ENCODE measurements around the gene R3HDM2.
"Not testable (repeated sequence)": the region's sequence is repeated elsewhere in the genome, so short reads cannot be mapped to it uniquely, and the experiment has no call there.

Gene R3HDM2

DNA sequence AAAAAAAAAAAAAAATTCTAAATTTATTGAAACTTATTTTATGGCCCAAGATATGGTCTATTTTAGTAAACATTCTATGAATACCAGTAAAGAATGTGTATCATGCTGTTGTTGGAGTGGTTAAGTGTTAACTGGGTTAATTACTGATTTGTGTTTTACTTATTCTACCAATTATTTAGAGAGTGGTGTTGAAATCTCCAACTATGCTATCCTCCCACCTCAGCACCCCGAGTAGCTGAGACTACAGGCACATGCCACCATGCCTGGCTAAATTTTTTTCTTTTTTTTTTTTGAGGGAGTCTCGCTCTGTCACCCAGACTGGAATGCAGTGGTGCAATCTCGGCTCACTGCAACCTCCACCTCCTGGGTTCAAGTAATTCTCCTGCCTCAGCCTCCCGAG lies 72.2 kb downstream of the R3HDM2 start:
- H3K36me3 ChIP-seq (ENCODE audit: control insufficient read depth, low read depth, low read length) = no peaks in the 10 kb centered on the region

DNA sequence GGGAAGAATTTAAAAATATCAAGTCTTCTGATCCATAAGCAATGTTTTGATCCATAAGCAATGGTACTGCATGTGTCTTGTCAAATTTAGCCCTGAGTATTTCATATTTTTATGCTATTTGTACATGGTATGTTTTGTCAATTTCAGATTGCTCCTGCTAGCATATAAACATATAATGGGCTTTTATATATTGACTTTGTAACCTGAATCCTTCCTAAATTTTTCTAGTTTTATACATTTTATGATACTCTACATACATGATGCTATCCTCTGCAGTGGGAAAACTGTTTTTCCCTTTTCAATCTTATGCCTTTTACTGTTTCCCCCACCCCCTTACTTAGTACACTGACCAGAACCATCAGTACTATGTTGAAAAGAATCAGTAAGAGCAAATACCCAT lies 75.1 kb downstream of the R3HDM2 start:
- Histone ChIP-seq H3K9me3 (ENCODE audit: control insufficient read depth, low read depth, low read length) (no peaks in the 10 kb centered on the region), H3K27ac (ENCODE audit: low read length) (no peak overlapping the region), H3K9ac (ENCODE audit: low read length) (no peak overlapping the region), H3K4me1 (ENCODE audit: control insufficient read depth, low read depth, low read length) (no peaks in the 10 kb centered on the region), H3K27me3 (ENCODE audit: control insufficient read depth, insufficient read depth, low read length) (no peaks in the 10 kb centered on the region), H3K4me3 (ENCODE audit: low read length) (no peak overlapping the region), H3K36me3 (ENCODE audit: control insufficient read depth, low read depth, low read length) (no peaks in the 10 kb centered on the region)

More for the DNA sequence above, 72.2 kb downstream of the R3HDM2 start:
- Histone ChIP-seq H3K9ac (ENCODE audit: low read length) (no peak overlapping the region), H3K27me3 (ENCODE audit: control insufficient read depth, insufficient read depth, low read length) (no peaks in the 10 kb centered on the region), H3K4me1 (ENCODE audit: control insufficient read depth, low read depth, low read length) (no peaks in the 10 kb centered on the region), H3K4me3 (ENCODE audit: low read length) (no peak overlapping the region), H3K27ac (ENCODE audit: low read length) (no peak overlapping the region), H3K9me3 (ENCODE audit: control insufficient read depth, low read depth, low read length) (no peaks in the 10 kb centered on the region)

DNA sequence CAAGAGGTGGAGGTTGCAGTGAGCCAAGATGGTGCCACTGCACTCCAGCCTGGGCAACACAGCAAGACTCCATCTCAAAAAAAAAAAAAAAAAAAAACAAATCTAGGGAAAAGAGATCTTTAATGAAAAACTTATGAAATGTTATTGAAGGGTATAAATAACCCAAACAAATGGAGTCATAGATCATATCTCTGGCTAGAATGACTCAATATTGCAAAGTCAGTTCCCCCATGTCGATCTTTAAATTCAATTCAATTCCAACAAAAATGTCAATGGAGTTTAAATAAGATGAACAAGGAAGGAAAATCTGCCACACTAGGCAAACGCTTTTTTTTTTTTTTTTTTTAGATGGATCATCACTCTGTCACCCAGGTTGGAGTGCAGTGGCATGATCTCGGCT lies 78.7 kb downstream of the R3HDM2 start:
- no peak overlapping the region for H3K27ac ChIP-seq (ENCODE audit: low read length)
- no peaks in the 10 kb centered on the region for H3K27me3 ChIP-seq (ENCODE audit: control insufficient read depth, insufficient read depth, low read length)
- no peak overlapping the region for H3K4me3 ChIP-seq (ENCODE audit: low read length)
- no peak overlapping the region for H3K9ac ChIP-seq (ENCODE audit: low read length)
- no peaks in the 10 kb centered on the region for H3K4me1 ChIP-seq (ENCODE audit: control insufficient read depth, low read depth, low read length)
- H3K36me3 ChIP-seq (ENCODE audit: control insufficient read depth, low read depth, low read length) = no peaks in the 10 kb centered on the region
- H3K9me3 ChIP-seq (ENCODE audit: control insufficient read depth, low read depth, low read length) = no peaks in the 10 kb centered on the region

DNA sequence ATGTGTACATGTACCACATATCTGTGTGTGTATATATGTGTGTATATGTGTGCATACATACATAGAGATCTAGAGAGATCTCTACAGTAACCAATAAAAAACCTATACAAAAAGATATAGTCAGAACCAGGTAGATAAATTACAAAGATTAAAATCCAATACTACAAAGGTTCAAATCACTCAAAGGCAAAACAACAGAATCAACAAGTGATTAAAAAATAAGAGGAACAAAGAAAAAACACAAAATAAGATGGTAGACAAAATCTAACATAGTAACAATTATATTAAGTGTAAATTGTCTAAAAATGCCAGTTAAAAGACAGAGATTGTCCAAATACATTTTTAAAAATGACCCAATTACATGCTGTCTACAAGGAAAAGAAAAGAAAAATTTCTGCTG lies 83.6 kb downstream of the R3HDM2 start:
- no peaks in the 10 kb centered on the region for H3K36me3 ChIP-seq (ENCODE audit: control insufficient read depth, low read depth, low read length)
- H3K27me3 ChIP-seq (ENCODE audit: control insufficient read depth, insufficient read depth, low read length) = no peaks in the 10 kb centered on the region
- no peak overlapping the region for H3K27ac ChIP-seq (ENCODE audit: low read length)
- no peak overlapping the region for H3K9ac ChIP-seq (ENCODE audit: low read length)
- no peaks in the 10 kb centered on the region for H3K9me3 ChIP-seq (ENCODE audit: control insufficient read depth, low read depth, low read length)
- H3K4me3 ChIP-seq (ENCODE audit: low read length) = no peak overlapping the region
- peaks cover 2% of the 10 kb centered on the region for H3K4me1 ChIP-seq (ENCODE audit: control insufficient read depth, low read depth, low read length)

DNA sequence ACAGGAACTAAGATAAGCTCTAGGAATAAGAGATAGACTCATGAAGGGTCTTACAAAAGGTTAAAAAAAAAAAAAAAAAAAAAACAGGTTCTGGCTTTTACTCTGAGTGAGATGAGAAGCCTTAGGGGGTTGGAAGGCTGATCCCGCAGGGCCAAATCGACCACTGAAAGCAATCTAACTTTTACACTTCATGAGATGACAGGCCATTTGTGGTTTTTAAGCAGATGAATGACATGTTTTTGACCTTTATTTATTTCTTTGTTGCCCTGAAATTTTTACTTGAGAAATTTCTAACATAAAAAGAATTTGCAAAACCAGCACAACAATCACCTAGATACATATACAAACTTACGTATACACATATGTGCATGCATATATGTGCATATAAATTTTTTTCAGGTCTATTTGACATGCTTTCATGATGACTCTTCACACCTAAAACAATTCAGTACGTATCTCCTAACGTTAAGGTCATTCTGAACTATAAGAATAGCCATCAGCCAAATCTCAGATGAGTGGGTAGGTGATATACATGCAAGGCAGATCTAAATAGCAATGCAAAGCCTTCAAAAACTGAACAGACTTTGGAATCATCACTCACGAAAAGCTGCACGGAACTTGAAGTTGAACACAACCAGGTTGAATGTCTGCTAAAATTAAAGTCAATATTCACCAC lies 87.0 kb downstream of the R3HDM2 start:
- H3K36me3 ChIP-seq (ENCODE audit: control insufficient read depth, low read depth, low read length) = no peaks in the 10 kb centered on the region
- no peaks in the 10 kb centered on the region for H3K9me3 ChIP-seq (ENCODE audit: control insufficient read depth, low read depth, low read length)
- H3K27me3 ChIP-seq (ENCODE audit: control insufficient read depth, insufficient read depth, low read length) = no peaks in the 10 kb centered on the region
- no peak overlapping the region for H3K4me3 ChIP-seq (ENCODE audit: low read length)
- peaks cover 10% of the 10 kb centered on the region for H3K4me1 ChIP-seq (ENCODE audit: control insufficient read depth, low read depth, low read length)
- H3K27ac ChIP-seq (ENCODE audit: low read length) = no peak overlapping the region
- no peak overlapping the region for H3K9ac ChIP-seq (ENCODE audit: low read length)

DNA sequence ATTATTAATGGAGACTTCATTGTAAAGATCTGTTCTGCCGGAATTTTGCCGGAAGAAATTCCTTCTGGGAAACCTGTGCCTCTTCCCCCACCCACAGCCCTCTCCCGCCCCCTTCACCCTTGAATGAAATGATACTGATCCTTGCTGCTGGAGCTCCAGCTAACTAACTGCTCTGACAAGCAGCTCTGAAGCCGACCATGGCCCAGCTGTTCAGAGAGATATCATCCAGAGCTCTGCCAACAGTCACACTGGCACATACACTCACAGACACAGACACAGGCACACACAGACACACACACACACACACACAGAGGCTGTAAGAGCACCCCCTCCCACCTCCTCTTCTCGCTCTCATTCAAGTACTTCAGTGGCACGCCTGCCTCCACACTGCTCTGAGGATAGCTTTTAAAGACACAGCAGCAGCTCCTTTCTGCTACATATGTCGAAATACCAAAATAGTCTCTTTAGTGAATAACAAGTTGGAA lies 88.6 kb downstream of the R3HDM2 start:
- no peak overlapping the region for H3K9ac ChIP-seq (ENCODE audit: low read length)
- no peaks in the 10 kb centered on the region for H3K9me3 ChIP-seq (ENCODE audit: control insufficient read depth, low read depth, low read length)
- H3K27me3 ChIP-seq (ENCODE audit: control insufficient read depth, insufficient read depth, low read length) = no peaks in the 10 kb centered on the region
- no peak overlapping the region for H3K27ac ChIP-seq (ENCODE audit: low read length)
- H3K4me1 ChIP-seq (ENCODE audit: control insufficient read depth, low read depth, low read length) = peaks cover 10% of the 10 kb centered on the region
- no peaks in the 10 kb centered on the region for H3K36me3 ChIP-seq (ENCODE audit: control insufficient read depth, low read depth, low read length)
- no peak overlapping the region for H3K4me3 ChIP-seq (ENCODE audit: low read length)

DNA sequence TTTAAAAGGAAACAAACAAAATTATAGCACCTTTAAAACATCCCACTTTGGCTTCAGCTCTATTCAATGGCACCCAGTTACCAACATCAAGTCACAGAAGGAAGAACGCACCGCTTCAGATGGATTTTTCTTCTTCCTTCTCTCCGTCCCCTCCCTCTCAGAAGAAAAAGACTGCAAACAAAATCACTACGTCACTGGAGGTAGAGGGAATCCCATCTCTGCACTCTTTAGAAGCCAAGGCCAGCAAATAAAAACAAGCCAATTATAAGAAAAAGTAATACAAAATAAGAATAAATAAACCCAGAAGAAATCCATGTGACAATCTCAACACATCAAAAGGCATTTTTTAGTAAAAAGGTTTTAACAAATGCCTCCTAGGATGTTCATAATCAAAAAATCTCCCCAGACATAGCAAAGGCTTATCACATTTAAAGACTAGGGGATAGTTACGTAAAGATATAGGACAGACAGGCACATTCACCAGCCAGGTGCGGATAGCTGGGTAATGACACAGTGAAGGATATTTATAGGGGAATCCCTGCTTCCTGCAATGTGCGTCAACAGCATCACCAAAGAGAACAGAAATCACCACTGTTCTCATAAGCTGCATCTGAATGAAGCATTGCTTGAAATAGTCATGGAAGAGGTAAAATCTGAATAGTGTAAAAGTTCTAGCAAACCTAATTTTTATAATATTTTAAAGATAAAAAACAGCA lies 89.4 kb downstream of the R3HDM2 start:
- H3K4me1 ChIP-seq (ENCODE audit: control insufficient read depth, low read depth, low read length) = peaks cover 10% of the 10 kb centered on the region
- H3K9me3 ChIP-seq (ENCODE audit: control insufficient read depth, low read depth, low read length) = no peaks in the 10 kb centered on the region
- no peak overlapping the region for H3K4me3 ChIP-seq (ENCODE audit: low read length)
- H3K27me3 ChIP-seq (ENCODE audit: control insufficient read depth, insufficient read depth, low read length) = no peaks in the 10 kb centered on the region
- no peaks in the 10 kb centered on the region for H3K36me3 ChIP-seq (ENCODE audit: control insufficient read depth, low read depth, low read length)
- no peak overlapping the region for H3K9ac ChIP-seq (ENCODE audit: low read length)
- no peak overlapping the region for H3K27ac ChIP-seq (ENCODE audit: low read length)

DNA sequence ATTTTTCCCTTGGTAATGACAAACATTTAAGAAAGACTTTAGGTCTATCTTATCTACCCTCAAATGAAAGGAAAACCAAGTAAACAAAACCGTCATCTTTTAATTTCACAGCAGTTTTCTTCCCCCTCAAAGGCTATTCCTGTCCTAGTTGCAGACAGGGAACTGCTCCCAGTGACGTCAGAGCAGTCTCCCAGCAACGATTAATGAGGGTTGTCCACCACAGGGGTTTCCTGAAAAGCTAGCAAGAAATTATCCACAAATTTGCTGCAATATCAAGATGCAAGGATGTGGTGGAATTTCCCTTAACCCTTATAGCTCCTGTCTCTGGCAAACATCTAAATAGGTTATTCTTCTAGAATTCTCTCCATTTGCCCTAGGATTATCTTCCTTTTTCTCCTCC lies 90.7 kb downstream of the R3HDM2 start:
- H3K9me3 ChIP-seq (ENCODE audit: control insufficient read depth, low read depth, low read length) = no peaks in the 10 kb centered on the region
- H3K27ac ChIP-seq (ENCODE audit: low read length) = no peak overlapping the region
- peaks cover 10% of the 10 kb centered on the region for H3K4me1 ChIP-seq (ENCODE audit: control insufficient read depth, low read depth, low read length)
- no peak overlapping the region for H3K4me3 ChIP-seq (ENCODE audit: low read length)
- no peaks in the 10 kb centered on the region for H3K36me3 ChIP-seq (ENCODE audit: control insufficient read depth, low read depth, low read length)
- H3K9ac ChIP-seq (ENCODE audit: low read length) = no peak overlapping the region
- H3K27me3 ChIP-seq (ENCODE audit: control insufficient read depth, insufficient read depth, low read length) = no peaks in the 10 kb centered on the region

DNA sequence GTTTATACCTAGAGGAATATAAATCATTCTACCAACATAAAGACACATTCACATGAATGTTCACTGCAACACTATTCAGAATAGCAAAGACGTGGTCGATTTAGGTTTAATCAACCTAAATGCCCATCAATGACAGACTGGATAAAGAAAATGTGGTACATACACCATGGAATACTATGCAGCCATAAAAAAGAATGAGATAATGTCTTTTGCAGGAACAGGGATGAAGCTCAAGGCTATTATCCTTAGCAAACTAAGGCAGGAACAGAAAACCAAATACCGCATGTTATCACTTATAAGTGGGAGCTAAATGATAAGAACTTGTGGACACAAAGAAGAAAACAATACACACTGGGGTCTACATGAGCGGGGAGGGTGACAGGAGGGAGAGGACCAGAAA lies 94.5 kb downstream of the R3HDM2 start:
- not testable (repeated sequence) for H3K27ac ChIP-seq (ENCODE audit: low read length); H3K9me3 ChIP-seq (ENCODE audit: control insufficient read depth, low read depth, low read length); H3K36me3 ChIP-seq (ENCODE audit: control insufficient read depth, low read depth, low read length); H3K9ac ChIP-seq (ENCODE audit: low read length); H3K4me3 ChIP-seq (ENCODE audit: low read length); H3K4me1 ChIP-seq (ENCODE audit: control insufficient read depth, low read depth, low read length); H3K27me3 ChIP-seq (ENCODE audit: control insufficient read depth, insufficient read depth, low read length)

DNA sequence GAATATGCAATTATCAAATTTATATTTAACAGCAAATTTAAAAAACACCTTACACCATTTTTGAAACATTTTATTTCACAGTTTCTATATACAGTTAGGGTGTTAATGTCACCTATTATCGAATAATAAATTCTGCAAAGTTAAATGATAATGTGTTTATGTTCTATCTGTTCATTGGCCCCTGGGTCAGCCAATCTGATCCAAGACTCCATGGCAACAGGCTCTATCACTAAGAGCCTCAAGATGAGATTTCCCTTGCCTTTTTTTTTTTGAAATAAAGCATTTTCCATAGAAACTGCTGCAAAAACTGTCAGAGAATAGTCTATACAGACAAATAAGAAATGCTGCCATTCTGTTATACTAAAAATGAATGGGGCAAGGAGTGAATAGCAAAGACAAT lies 96.6 kb downstream of the R3HDM2 start:
- no peaks in the 10 kb centered on the region for H3K27me3 ChIP-seq (ENCODE audit: control insufficient read depth, insufficient read depth, low read length)
- no peak overlapping the region for H3K9ac ChIP-seq (ENCODE audit: low read length)
- H3K4me1 ChIP-seq (ENCODE audit: control insufficient read depth, low read depth, low read length) = no peaks in the 10 kb centered on the region
- H3K4me3 ChIP-seq (ENCODE audit: low read length) = no peak overlapping the region
- H3K27ac ChIP-seq (ENCODE audit: low read length) = no peak overlapping the region
- H3K36me3 ChIP-seq (ENCODE audit: control insufficient read depth, low read depth, low read length) = no peaks in the 10 kb centered on the region
- H3K9me3 ChIP-seq (ENCODE audit: control insufficient read depth, low read depth, low read length) = no peaks in the 10 kb centered on the region

DNA sequence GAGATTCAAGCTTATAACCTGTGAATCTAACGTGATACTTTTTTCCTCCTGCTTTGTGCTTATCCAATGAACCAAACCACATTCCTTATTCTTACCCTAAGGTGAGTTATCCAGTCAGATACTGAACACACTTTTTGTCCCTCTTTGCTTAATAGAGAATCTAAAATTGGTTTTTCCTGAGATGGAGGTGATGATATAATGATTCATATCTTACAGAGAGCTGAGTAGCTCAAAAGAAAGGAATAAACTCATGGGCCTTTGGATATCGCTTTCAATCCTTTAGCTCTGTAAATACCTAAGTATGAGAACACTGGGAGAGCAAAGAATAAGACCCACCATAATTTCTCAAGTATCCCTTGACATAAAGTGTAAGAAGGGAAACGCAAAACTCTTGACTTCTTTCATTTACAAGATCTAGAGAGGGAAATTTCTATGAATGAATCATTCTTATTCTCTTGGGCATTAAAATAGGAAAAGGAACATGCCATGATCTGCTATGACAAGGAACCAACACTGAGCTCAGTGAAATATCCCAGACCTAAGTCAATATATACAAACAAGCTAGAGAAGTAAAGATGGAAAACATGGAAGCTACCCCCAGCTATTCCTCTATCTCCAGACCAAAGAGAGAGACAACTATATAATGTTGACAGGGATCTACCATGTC lies 98.1 kb downstream of the R3HDM2 start:
- H3K36me3 ChIP-seq (ENCODE audit: control insufficient read depth, low read depth, low read length) = no peaks in the 10 kb centered on the region
- H3K27ac ChIP-seq (ENCODE audit: low read length) = no peak overlapping the region
- H3K27me3 ChIP-seq (ENCODE audit: control insufficient read depth, insufficient read depth, low read length) = no peaks in the 10 kb centered on the region
- no peak overlapping the region for H3K4me3 ChIP-seq (ENCODE audit: low read length)
- no peaks in the 10 kb centered on the region for H3K9me3 ChIP-seq (ENCODE audit: control insufficient read depth, low read depth, low read length)
- H3K4me1 ChIP-seq (ENCODE audit: control insufficient read depth, low read depth, low read length) = no peaks in the 10 kb centered on the region
- no peak overlapping the region for H3K9ac ChIP-seq (ENCODE audit: low read length)
